ENCODE results near the gene PANK4.

DNA sequence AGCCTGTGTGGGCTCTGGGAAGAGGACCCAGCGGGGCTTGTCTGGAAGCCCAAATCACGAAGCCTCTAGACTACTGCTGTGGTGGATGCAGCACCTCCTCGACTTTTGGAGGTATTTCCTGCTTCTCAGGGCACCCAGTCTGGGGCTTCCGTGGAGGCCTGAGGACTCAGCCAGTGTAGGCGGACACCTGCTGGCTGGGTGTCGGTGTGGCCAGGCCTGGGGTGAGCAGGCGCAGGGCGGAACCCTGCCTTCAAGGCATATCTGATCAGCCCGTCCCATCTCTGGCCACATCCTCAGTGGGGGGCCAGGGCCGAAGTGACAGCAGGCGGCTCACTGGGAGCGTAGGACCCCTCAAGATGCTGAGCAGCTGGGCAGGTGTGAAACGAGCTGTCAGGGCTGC, 43.4 kb downstream of the PANK4 start:
- TF ChIP-seq CTCF (IDR thresholded peaks at IDR 0.05): no peak
- no peak for TF ChIP-seq POLR2A (IDR thresholded peaks at IDR 0.05)
